Fibroblast of upper back skin (primary cell): Measurements from ENCODE around the gene NLRC4.
"Not testable (repeated sequence)": the region's sequence is repeated elsewhere in the genome, so short reads cannot be mapped to it uniquely, and the experiment has no call there.

Experiments used
- DNase-seq: peaks from one replicate; pipeline ENCODE4 v3.0.0-alpha.2; 2013

Gene NLRC4

GRCh38 chr2:32246911-32247310 lies 17.8 kb downstream of the NLRC4 start:
- DNase-seq, result no peak

- DNase-seq, result no peak
These were observed 22.4 kb downstream of the NLRC4 start for GRCh38 chr2:32242331-32242730.

- no peak for DNase-seq
These were observed 26.7 kb downstream of the NLRC4 start for GRCh38 chr2:32237996-32238395.

- DNase-seq, result no peak
These were observed 27.2 kb downstream of the NLRC4 start for GRCh38 chr2:32237488-32237887.

- DNase-seq, result no peak
These were observed 29.4 kb downstream of the NLRC4 start for GRCh38 chr2:32235315-32235714.

- no peak for DNase-seq
These were observed 32.7 kb downstream of the NLRC4 start for GRCh38 chr2:32231959-32232358.

GRCh38 chr2:32229635-32230034 lies 35.1 kb downstream of the NLRC4 start:
- DNase-seq, result no peak

GRCh38 chr2:32228181-32228580 lies 36.5 kb downstream of the NLRC4 start:
- no peak for DNase-seq

- no peak for DNase-seq
These were observed 37.2 kb downstream of the NLRC4 start for GRCh38 chr2:32227492-32227891.

- no peak for DNase-seq
These were observed 41.7 kb downstream of the NLRC4 start for GRCh38 chr2:32222966-32223365.

GRCh38 chr2:32220445-32220844 lies 44.2 kb downstream of the NLRC4 start:
- DNase-seq, result no peak

GRCh38 chr2:32212295-32212694 lies 52.4 kb downstream of the NLRC4 start:
- DNase-seq, result no peak

GRCh38 chr2:32210767-32211408 lies 53.8 kb downstream of the NLRC4 start:
- no peak for DNase-seq

- DNase-seq, result not testable (repeated sequence)
These were observed 61.3 kb downstream of the NLRC4 start for GRCh38 chr2:32203428-32203827.

GRCh38 chr2:32200814-32201213 lies 63.9 kb downstream of the NLRC4 start:
- DNase-seq, result no peak

GRCh38 chr2:32192418-32192817 lies 72.3 kb downstream of the NLRC4 start:
- no peak for DNase-seq

- DNase-seq, result no peak
These were observed 75.7 kb downstream of the NLRC4 start for GRCh38 chr2:32189011-32189410.

- DNase-seq, result no peak
These were observed 82.0 kb downstream of the NLRC4 start for GRCh38 chr2:32182667-32183066.
